Stimulated activated CD8-positive, alpha-beta memory T cell treated with anti-CD3 and anti-CD28 coated beads, Interleukin-4, amount 100 ng/mL, for 24 hours (primary cell): ENCODE results near the gene ATOSA.
A peak's percentile ranks its signal among the peaks of the same experiment; 100 is the strongest.

Source experiments
- DNase-seq: peaks from one replicate; pipeline ENCODE4 v3.0.0-alpha.2; 2020; ENCODE audit warnings: low read depth

The ATOSA gene, protein sequence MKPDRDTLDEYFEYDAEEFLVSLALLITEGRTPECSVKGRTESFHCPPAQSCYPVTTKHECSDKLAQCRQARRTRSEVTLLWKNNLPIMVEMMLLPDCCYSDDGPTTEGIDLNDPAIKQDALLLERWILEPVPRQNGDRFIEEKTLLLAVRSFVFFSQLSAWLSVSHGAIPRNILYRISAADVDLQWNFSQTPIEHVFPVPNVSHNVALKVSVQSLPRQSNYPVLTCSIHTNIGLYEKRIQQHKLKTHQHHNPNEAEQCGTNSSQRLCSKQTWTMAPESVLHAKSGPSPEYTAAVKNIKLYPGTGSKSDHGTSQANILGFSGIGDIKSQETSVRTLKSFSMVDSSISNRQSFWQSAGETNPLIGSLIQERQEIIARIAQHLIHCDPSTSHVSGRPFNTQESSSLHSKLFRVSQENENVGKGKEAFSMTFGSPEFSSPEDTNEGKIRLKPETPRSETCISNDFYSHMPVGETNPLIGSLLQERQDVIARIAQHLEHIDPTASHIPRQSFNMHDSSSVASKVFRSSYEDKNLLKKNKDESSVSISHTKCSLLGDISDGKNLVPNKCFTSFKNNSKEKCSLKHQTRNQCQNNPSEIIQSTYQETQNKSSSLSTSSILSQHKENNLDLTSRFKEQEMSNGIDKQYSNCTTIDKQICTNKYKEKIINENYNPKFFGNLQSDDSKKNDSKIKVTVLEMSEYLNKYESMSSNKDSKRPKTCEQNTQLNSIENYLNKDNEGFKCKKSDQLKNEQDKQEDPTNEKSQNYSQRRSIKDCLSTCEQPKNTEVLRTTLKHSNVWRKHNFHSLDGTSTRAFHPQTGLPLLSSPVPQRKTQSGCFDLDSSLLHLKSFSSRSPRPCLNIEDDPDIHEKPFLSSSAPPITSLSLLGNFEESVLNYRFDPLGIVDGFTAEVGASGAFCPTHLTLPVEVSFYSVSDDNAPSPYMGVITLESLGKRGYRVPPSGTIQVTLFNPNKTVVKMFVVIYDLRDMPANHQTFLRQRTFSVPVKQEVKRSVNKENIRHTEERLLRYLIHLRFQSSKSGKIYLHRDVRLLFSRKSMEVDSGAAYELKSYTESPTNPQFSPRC

DNA sequence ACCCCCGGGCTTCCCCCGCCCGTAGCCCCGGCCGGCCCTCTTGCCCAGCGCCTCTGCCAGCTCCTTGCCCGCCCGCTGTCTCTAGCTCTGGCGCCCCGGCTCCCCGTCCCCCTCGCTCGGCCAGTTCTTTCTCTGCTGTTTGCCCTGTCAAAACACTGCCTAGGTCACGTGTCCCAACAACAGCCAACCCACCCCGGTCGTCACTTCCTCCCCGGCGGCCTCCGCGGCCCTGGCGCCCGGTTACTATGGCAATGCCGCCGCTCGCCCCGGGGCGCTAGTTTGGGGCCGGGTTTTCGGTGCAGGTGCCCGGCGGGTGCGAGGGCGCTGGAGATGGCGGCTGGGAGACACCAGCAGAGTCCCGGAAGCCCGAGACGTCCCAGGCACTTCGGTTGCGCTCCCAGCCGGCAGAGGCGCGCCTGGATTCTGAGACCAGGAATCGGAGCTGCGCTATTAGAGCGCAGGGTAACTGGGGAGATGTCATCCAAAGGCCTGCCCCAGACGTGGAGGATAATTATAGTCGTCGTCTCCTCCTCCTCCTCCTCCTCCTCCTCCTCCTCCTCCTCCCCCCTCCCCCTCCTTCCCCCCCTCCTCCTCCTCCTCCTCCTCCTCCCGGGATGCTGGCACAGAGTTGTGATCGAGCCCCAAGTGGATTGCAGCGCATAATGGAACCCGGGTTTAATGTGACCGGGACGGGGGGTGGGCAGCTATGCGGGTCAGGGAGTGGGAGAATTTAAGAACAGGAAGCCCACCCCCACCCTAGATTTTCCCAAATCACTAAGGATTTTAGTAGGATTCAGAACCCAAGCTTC lies at the start of gene ATOSA:
TSS of gene ATOSA (minus strand) at position 157 of the 809 bp plus-strand sequence. CDS start 1,367 bp downstream, outside the sequence.
- peak; percentile 86 for DNase-seq

DNA sequence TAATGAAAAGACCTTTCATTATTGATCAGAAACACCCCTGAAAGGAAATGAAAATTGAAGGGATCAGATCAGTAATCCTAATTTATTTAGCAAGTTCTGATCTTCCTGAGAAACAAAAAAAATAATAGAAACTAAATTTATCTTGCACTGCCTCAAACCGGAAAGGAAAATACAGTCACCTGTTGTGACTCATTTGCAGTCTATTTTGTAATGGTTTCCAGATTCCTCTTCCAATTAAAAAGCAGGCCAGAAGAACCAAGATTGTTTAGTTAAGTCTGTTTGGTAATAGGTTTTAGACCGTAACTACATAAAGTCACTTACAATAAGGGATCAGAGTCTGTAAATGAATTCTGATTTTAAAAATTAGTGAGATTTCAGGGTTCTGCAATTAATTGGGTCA lies 49.7 kb upstream of the ATOSA start:
- no peak for DNase-seq

DNA sequence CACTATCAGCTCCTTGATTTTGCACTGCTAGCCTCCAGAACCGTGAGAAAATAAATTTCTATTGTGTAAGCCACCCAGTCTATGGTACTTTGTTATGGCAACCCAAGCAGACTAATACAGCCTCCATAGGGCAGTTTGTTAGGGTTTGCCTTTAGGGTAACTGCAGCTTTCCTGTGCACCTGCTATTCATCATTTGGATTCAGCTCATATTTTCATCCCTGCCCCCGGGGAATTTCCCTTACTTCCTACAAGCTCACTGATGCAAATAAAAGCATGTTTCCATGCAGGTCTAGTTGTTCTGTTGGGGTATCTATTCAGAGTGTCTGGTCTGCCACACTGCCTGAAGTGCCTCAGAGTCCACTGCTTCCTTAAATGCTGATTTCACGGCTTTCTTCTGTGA lies 48.6 kb upstream of the ATOSA start:
- DNase-seq = no peak

DNA sequence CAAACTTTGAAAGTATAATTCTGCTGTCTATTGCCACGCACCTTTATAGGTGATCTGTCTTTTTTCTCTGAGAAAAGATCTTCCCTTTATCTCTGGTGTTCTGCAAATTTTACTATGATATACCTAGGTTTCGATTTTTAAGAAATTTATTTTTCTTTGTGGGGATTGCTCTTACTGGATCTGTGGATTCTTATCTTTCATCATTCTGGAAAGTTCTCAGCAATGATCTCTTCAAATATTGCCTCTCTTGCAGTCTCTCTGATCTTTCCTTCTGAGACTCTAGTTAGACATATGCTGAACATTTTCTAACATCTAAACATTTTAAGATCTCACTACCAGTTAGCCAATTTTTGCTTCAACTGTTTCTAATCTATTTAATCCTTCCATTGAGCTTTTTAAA lies 47.0 kb upstream of the ATOSA start:
- DNase-seq = no peak

DNA sequence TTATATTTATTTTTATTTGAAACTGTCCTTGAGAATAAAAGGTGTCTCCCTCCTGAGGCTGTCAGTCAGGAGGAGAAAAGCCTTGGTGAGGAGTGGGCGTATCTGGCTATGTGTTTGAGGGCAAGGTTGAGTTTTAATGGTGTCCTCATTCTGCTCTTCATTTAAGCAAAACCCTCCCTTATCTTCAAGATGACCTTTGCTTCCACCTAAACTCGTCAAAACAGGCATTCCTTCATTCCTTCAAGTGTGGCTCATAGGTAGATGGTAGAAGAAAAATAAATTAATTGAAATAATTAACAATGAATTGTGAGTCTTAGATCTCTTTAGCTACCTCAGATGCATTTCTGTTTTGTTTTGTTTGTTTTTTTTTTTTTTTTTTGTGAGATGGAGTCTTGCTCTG lies 39.4 kb upstream of the ATOSA start:
- DNase-seq = no peak

DNA sequence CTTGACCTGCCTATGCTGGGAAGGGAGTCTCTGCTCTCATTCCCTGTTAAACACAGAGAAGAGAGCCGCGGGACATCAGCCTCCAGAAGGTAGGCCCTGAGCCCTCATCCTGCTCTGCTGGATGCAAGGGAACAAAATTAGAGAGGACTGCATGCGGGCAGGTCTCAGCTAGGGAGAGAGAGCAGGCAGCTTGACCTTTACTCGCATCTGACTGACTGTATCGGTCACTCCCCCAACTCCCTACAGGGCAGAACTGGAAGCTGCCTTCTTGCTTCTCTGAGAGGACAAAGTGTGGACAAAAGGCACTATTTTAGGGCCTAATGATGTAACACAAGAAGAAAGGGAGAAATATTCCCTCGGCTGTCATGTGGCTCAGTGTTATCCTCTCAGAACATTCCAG lies 38.7 kb upstream of the ATOSA start:
- DNase-seq = no peak

DNA sequence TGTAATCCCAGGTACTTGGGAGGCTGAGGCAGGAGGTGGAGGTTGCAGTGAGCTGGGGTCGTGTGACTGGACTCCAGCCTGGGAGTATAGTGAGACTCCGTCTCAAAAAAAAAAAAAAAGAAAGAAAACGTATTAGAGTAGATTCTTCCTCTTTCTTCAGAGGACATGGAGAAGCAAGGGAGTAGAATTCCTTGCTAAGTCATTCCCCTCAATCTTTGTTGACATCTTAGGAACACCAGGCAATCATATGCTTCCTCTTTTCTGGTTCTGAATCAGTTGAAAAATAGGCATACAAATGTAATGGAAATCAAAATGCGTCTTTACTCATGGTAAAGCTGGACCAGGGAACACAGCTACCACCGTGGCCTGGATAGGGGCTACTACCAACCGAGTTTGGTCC lies 38.3 kb upstream of the ATOSA start:
- no peak for DNase-seq

DNA sequence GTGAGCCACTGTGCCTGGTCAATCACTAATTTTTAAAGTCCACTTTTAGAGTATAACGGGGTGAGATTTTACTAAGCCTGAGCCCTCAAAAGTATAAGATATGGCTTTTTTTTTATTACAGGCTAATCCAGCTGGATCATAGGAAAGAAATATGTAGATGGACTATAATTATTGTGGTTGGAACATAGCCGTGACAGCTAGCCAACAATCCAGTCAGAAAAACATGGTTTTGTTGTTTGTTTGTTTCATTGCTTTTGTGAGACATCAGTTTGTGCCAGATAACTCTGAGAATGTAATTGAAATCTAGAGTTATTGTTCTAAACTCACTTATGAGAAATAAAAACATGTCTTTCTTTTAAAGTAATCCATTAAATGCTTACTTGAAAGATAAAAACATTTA lies 37.3 kb upstream of the ATOSA start:
- DNase-seq = no peak

DNA sequence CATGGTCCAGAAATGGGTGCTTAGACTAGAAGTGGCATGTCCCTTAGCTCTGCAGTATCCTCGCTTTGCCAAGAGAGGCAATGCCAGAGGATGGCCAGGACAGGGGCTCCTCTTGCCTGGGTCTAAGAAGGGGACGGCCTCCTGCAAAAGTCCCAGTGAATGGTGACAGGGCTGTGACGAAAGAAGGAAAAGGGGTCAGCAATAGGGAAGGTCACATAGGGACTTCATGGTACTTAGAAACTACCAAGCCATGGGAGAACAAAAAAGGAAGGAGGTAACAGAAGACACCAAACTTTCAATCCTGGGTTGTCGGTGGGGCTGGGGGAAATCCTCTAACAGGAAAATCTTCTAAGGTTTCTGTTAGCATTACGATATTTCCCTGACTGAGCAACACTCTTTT lies 36.2 kb upstream of the ATOSA start:
- DNase-seq = no peak

DNA sequence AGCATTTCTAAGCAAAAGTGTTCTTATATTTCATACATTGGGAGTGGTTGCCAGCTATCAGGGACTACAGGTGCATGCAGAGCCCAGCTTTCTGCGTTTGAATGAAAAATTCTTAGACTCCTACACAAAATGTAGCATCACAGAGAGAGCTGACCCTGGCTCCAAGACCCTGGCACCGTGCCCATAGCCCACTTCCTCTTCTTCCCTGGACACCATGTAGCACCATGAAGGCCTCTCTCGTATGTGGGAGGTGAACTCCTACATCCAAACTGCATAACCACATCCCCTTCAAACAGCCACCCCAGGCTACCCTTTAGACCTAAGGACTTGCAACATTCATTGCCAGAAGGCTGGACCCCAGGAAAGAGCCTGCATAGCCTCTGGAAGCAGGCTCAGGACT lies 35.8 kb upstream of the ATOSA start:
- no peak for DNase-seq

DNA sequence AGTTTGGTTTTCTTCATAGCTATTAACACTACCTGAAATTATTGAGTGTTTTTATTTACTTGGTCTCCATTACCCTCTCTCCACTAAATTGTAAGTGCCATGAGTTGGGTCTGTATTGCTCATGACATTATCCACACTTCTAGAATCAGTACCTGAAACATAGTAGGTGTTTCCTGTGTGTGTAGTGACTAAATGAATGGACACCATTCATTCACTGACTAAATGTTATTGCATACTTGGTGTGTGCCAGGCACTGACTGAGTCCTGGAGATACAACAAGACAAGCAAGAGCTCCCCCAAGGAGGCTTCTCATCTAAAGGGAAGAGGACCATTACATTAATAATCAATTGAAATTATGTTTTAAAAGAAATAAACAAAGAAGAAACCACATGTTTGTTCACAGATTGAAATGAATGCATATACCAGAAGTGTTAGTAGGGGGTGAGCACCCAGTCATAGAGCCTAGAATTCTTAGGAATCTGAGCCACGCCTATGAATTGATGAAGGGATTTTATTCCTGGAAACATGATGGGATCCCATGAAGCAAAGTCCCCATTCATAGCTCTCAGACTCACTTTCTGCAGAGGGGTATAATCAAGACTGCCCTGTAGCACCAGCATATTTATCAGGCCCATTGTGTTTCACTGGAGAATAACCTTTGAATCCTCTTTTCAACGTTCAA lies 31.7 kb upstream of the ATOSA start:
- no peak for DNase-seq

DNA sequence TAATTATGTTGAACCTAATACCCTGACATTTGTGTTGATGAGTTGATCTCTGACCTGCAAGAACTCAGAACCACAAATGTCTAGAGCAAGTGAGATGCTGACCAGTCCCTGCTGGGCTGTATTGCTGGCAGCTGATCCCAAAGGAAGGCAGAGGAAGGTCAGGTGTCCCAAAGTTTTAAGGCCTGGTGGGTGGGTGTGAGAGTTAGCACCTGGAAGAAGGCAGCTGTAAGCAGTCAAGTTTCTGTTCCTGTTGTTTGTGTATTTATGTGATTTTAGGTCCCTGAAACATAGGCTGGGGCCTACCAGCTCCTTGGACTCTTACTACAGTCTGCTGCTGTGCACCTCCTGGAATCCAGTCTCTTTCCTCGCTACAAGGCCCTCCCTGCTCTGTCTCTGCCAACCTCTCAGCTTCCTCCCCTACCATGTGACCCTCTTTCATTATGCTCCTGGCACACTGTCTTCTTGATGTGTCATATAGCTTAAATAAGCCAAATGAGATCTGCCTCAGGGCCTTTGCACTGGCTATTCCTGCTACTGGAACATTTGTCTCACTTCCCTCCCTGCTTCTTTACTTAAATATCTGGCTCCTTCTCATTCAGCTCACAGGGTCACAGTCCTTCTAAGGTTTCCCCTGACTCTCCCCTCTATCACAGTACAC lies 31.0 kb upstream of the ATOSA start:
- DNase-seq = no peak

DNA sequence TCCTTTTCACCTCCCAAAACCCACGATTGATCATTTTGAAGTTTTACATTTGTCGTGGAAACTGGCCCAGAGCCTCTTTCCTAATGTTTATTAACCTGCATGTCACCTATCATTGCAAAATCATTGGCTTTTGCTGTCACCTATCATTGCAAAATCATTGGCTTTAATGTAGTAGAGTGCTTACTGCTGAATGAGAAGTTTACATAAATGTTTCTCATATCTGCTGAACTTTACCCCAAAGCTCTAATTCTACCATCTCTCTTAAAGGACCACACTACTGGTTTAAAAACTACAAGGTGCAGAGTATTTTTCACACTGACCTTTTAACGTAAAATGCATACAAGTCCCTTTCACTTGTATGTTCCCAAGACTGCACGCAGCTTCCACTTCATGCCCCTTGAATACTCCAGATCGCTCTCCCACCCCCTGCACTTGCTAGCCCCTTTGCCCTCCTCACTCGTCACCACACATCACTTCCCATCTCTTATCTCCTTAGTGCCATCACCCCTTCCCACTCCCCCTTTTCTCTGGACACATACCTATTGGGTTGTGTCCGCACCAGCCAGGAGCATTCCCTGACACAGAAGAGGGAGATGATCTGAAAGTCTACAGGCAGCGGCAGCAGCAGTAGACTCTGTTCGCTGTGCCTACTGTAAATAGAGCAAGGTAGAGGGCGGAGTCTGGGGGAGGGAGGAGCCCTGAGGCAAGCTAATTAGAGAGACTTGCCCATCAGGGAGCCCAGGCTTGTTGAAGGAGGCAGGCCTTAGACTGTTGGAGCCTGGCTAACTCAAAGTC lies 30.2 kb upstream of the ATOSA start:
- DNase-seq = no peak

DNA sequence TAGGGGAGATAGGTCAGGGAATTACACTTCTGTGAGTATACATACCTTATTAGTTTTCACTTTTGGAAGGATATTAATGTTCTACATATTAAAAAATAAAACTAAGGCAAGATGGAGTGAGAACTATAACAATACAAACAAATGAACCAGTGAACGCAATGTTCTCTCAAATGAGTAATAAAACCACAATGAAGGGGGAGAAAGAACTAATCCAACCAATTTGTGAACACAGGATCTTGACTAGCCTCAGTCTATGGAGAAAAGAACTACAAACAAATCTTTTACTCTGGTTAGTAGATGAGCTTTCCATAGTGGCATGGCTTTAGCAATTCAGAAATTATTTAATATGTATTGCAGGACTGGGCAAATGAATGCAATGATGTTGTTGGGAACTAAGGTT lies 26.9 kb upstream of the ATOSA start:
- DNase-seq = no peak

DNA sequence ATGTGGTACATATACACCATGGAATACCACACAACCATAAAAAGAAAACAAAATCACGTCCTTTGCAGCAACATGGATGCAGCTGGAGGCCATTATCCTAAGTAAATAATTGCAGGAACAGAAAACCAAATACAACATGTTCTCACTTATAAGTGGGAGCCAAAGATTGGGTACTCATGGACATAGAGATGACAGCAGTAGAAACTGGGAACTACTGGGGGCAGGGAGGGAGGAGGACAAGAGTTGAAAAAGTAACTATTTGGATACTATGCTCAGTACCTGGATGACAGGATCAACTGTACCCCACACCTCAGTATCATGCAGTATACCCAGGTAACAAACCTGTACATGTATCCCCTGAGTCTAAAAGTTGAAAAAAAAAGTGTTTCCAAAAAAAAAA lies 23.2 kb upstream of the ATOSA start:
- no peak for DNase-seq

DNA sequence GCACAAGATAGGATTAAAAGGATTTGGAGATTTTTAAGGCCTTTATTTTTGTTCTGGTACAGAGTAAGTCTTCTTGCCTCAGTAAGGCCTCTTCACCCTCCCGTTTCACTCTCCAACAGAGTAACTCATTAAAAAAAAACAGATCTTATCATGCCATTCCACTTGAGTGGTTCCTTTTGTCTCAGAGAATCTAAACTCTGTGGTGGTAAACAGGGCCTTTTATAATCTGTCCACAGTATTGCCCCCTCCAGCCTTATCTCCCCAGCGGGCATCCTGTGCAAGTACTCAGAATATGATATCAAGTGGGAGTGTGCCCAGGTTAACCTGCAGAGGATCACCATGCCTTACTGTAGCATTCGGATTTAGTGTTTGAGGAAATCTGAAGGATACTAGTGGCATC lies 20.3 kb upstream of the ATOSA start:
- no peak for DNase-seq

DNA sequence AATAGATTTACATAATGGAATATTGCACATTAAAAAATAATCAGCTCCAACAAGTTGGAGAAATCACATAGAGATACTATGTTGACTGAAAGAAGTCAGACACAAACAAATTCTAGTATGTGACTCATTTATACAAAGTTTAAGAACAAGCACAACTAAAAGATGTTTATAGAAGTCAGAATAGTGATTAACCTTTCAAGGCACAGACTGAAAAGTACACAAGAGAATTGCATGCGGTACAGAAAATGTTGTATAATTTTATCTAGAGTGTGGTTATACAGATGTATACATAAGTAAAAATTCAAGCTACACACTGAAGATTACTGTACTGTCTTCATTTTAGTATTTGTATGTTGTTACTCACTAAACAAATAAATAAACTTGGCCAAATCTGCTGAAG lies 19.3 kb upstream of the ATOSA start:
- no peak for DNase-seq

DNA sequence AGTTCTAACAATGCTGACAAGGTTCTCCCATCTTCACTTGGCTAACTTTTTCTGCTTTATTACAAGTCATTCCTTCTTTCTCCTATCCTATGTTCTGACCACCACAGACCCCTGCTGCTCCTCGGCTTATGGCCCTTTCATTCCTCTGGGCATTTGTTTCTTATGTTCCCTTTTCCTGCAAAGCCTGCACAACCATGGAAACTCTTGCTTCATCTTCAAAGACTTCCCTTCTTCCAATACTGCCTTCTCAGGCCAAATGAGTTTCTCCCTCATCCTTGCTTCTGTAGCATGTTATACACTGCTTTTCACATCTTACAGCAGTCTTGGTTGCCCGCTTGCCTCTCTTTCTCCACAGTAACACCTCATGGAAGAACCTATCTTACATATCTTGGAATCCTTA lies 17.9 kb upstream of the ATOSA start:
- DNase-seq = no peak

DNA sequence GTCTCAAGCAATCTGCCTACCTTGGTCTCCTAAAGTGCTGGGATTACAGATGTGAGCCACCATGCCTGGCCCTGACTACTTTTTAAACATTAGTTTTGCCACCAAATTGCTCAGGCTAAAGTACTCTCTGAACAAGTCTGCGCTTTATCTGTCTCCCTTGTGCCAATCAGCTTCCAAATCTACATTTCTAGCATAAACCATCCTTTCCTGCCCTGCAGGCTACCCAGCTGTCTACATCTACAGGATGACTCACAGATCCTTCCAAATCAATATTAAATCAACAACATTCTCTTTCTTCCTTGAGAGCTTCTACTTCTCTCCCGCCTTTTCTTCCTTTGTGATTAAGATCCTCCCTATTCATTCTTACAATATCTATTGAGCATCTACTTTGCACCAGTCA lies 16.0 kb upstream of the ATOSA start:
- no peak for DNase-seq

DNA sequence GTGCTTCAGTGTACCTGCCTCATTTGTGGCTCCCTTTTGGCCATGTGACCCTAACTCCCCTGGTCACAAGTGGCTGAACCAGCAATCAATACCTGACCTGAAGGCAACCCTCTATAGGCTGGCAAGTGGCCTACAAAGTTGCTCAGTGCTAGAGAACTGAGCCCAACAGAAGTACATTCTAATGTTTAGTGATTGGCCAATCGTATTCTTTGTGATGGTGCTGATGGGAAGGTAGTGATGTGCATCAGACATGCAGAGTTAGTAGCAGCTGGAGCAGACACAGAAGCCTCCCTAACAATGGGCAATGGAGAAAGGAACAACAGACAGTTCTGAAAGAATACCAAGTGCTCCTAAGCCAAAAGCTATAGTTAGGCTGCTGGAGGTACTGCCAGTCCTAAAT lies 10.4 kb upstream of the ATOSA start:
- DNase-seq = no peak
